Measurements from ENCODE around the gene TMEM145.

DNA sequence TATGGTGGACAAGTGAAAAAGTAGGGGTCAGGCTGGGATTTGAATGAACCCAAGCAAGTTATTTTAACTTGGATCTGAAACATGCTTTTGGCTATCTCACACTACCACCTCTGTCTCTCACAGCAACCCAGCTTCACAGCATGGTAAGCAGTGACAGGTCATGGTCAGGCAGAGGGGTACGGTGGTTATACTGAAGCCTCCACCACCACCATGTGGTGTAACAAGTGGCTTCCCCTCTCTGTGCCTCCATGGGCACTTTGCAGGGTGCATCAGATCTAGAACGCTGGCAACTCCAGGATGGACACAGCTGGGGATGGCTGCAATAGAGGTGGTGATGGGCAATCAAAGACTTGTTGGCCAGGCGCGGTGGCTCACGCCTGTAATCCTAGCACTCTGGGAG, 739 bp upstream of the TMEM145 start:
- TF ChIP-seq CTCF (IDR thresholded peaks at IDR 0.05) (no peak), POLR2A (IDR thresholded peaks at IDR 0.05) (no peak)
